ENCODE results near the gene RSL1D1. TPM values are rescaled to one million over a fixed set of nuclear protein-coding genes. Genes with fewer than 3 reads are reported as not detected.

Gene RSL1D1
- total and polyA plus RNA-seq, 8 donors, result 32.4 to 148 (median 79.3) TPM

GRCh38 chr16:11852092-11852809 lies 909 bp upstream of the RSL1D1 start:
- FAIRE-seq, result no peak
- peaks cover 0 to 18% (median 9%) of the 10 kb centered on the region in 3 donors for H3K36me3 ChIP-seq
- H3K9me3 ChIP-seq, result no peaks in the 10 kb centered on the region
- peaks cover 8 to 24% (median 24%) of the 10 kb centered on the region in 3 donors for H3K4me1 ChIP-seq
- ATAC-seq, result peak; percentile 2 to 16 (median 12)
- H3K4me3 ChIP-seq, result peak overlapping the region; percentile 71 to 98 (median 74)
- TF ChIP-seq, protein P1, sequence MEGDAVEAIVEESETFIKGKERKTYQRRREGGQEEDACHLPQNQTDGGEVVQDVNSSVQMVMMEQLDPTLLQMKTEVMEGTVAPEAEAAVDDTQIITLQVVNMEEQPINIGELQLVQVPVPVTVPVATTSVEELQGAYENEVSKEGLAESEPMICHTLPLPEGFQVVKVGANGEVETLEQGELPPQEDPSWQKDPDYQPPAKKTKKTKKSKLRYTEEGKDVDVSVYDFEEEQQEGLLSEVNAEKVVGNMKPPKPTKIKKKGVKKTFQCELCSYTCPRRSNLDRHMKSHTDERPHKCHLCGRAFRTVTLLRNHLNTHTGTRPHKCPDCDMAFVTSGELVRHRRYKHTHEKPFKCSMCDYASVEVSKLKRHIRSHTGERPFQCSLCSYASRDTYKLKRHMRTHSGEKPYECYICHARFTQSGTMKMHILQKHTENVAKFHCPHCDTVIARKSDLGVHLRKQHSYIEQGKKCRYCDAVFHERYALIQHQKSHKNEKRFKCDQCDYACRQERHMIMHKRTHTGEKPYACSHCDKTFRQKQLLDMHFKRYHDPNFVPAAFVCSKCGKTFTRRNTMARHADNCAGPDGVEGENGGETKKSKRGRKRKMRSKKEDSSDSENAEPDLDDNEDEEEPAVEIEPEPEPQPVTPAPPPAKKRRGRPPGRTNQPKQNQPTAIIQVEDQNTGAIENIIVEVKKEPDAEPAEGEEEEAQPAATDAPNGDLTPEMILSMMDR (IDR thresholded peaks at IDR 0.05), result no peak
- no peaks in the 10 kb centered on the region for H3K27me3 ChIP-seq
- peak in 1 of 6 donors; percentile 59 for DNase-seq
- intact Hi-C loops (cut with DNase I), result no loop called here
- peak overlapping the region; percentile 75 to 88 (median 81) for H3K27ac ChIP-seq
- 26 to 29% methylated on average over 33 of the region's 33 CpGs for WGBS, 2 donors

- Histone ChIP-seq H3K4me1 (peaks cover 8 to 20% (median 19%) of the 10 kb centered on the region in 3 donors), H3K9me3 (no peaks in the 10 kb centered on the region), H3K27me3 (no peaks in the 10 kb centered on the region), H3K4me3 (no peak overlapping the region), H3K27ac (no peak overlapping the region), H3K36me3 (peaks cover 12 to 49% (median 42%) of the 10 kb centered on the region in 3 donors)
- no peak for DNase-seq
- no peak for ATAC-seq
- TF ChIP-seq, protein P1 (IDR thresholded peaks at IDR 0.05), result no peak
- FAIRE-seq, result no peak
- intact Hi-C loops (cut with DNase I), result no loop called here
- WGBS, 2 donors, result 86 to 91% methylated on average over 3 of the region's 3 CpGs
These were observed 2.5 kb downstream of the RSL1D1 start for GRCh38 chr16:11848842-11849241.

- H3K27ac ChIP-seq, result no peak overlapping the region
- peaks cover 0 to 5% (median 3%) of the 10 kb centered on the region in 3 donors for H3K4me1 ChIP-seq
- no peaks in the 10 kb centered on the region for H3K27me3 ChIP-seq
- intact Hi-C loops (cut with DNase I), result no loop called here
- 91 to 95% methylated on average over 4 of the region's 4 CpGs for WGBS, 2 donors
- ATAC-seq (no peak), DNase-seq (peak in 1 of 6 donors; percentile 18), FAIRE-seq (no peak)
- TF ChIP-seq, protein P1 (IDR thresholded peaks at IDR 0.05), result no peak
- no peaks in the 10 kb centered on the region for H3K9me3 ChIP-seq
- H3K4me3 ChIP-seq, result no peak overlapping the region
- H3K36me3 ChIP-seq, result peaks cover 14 to 82% (median 66%) of the 10 kb centered on the region in 3 donors
These were observed 6.8 kb downstream of the RSL1D1 start for GRCh38 chr16:11844499-11844898.

- H3K9me3 ChIP-seq, result no peaks in the 10 kb centered on the region
- H3K4me1 ChIP-seq, result no peaks in the 10 kb centered on the region
- ATAC-seq, result no peak
- peaks cover 16 to 86% (median 68%) of the 10 kb centered on the region in 3 donors for H3K36me3 ChIP-seq
- DNase-seq, result peak in 1 of 6 donors; percentile 26
- H3K27me3 ChIP-seq, result no peaks in the 10 kb centered on the region
- FAIRE-seq, result no peak
- H3K27ac ChIP-seq, result no peak overlapping the region
- TF ChIP-seq, protein P1 (IDR thresholded peaks at IDR 0.05), result no peak
- no peak overlapping the region for H3K4me3 ChIP-seq
- 93 to 95% methylated on average over 5 of the region's 5 CpGs for whole genome bisulfite sequencing, 2 donors
- intact Hi-C loops (cut with DNase I), result no loop called here
These were observed 7.5 kb downstream of the RSL1D1 start for GRCh38 chr16:11843861-11844260.

- Histone ChIP-seq H3K4me3 (no peak overlapping the region), H3K4me1 (no peaks in the 10 kb centered on the region), H3K27ac (no peak overlapping the region), H3K27me3 (no peaks in the 10 kb centered on the region), H3K9me3 (no peaks in the 10 kb centered on the region), H3K36me3 (peaks cover 18 to 86% (median 74%) of the 10 kb centered on the region in 3 donors)
- no peak for ATAC-seq
- TF ChIP-seq, protein P1 (IDR thresholded peaks at IDR 0.05), result no peak
- no peak for FAIRE-seq
- 95 to 97% methylated on average over 11 of the region's 11 CpGs for WGBS, 2 donors
- DNase-seq, result no peak
- intact Hi-C loops (cut with DNase I), result no loop called here
These were observed 8.1 kb downstream of the RSL1D1 start for GRCh38 chr16:11843206-11843605.

Data from pancreas (tissue), 10 donors.